MM.1S (cell line): ENCODE results near the gene TMX3.
A peak's percentile ranks its signal among the peaks of the same experiment; 100 is the strongest.

ENCODE experiments used
- EZH2 ChIP-seq: fragments of 300-600 bp; sonication (generic); optimal IDR thresholded peaks from 2 replicates; pipeline ENCODE3; 2017; ENCODE audit warnings: low read depth, mild to moderate bottlenecking, antibody characterized with exemption, low read length, mixed read lengths
- TF ChIP-seq, protein P1 (sequence below): fragments of 300-600 bp; sonication (generic); IDR thresholded peaks from 2 replicates; pipeline ENCODE4 v1.5.1; 2016; ENCODE audit warnings: antibody characterized with exemption, low read length, mixed read lengths

DNA sequence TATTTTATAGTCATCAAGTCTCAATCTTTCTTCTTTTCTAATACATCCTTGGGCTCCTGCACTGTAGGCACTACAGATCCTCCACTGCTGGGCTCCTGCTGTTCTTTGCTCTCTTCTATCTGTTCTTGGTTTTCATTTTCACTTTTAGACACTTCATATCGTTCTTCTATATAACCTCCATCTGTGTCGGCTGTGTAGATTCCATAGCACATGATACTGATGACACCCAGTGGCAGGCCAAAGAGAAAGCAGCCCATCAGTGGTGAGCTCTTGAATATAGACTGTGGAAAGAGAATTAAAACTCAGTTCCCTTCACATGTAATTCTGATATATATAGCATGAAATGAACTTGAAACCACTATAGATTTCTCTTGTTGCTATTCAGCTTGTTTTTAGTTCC is 38.0 kb downstream of the TMX3 start:
- TF ChIP-seq, protein P1, sequence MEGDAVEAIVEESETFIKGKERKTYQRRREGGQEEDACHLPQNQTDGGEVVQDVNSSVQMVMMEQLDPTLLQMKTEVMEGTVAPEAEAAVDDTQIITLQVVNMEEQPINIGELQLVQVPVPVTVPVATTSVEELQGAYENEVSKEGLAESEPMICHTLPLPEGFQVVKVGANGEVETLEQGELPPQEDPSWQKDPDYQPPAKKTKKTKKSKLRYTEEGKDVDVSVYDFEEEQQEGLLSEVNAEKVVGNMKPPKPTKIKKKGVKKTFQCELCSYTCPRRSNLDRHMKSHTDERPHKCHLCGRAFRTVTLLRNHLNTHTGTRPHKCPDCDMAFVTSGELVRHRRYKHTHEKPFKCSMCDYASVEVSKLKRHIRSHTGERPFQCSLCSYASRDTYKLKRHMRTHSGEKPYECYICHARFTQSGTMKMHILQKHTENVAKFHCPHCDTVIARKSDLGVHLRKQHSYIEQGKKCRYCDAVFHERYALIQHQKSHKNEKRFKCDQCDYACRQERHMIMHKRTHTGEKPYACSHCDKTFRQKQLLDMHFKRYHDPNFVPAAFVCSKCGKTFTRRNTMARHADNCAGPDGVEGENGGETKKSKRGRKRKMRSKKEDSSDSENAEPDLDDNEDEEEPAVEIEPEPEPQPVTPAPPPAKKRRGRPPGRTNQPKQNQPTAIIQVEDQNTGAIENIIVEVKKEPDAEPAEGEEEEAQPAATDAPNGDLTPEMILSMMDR, result peak; percentile 72
- TF ChIP-seq EZH2, result no peak
